ENCODE results near the gene RBM20. TPM values are rescaled to one million over a fixed set of nuclear protein-coding genes. Genes with fewer than 3 reads are reported as not detected.

The RBM20 gene
- total and polyA plus RNA-seq, 2 of the 13 experiments (the other 11 are each of a cell fraction or from before 2014, with no cell fraction given), result 0.02 to 0.22 TPM

- TF ChIP-seq NFAT5 (CRISPR knock-in tag; IDR thresholded peaks at IDR 0.05) (no peak), FOXC1 (CRISPR knock-in tag; IDR thresholded peaks at IDR 0.05; ENCODE audit: borderline replicate concordance) (no peak), ZBTB4 (CRISPR knock-in tag; IDR thresholded peaks at IDR 0.05; ENCODE audit: borderline replicate concordance) (no peak), RXRA (CRISPR knock-in tag; IDR thresholded peaks at IDR 0.05) (peak; percentile 62; the same call in 1 of the 2 replicates), TBX2 (CRISPR knock-in tag; IDR thresholded peaks at IDR 0.05; ENCODE audit: borderline replicate concordance) (peak; percentile 41; the same call in 1 of the 2 replicates), ZBTB25 (CRISPR knock-in tag; IDR thresholded peaks at IDR 0.05) (peak; percentile 41; the same call in 1 of the 2 replicates), SP140L (CRISPR knock-in tag; IDR thresholded peaks at IDR 0.05; ENCODE audit: borderline replicate concordance) (no peak), MXD4 (CRISPR knock-in tag; IDR thresholded peaks at IDR 0.05) (no peak), USF2 (IDR thresholded peaks at IDR 0.05; ENCODE audit: low read depth, low read length) (no peak), USF2 (CRISPR knock-in tag; IDR thresholded peaks at IDR 0.05; ENCODE audit: borderline replicate concordance) (no peak), ZNF24 (IDR thresholded peaks at IDR 0.05) (no peak), ZNF75D (CRISPR knock-in tag; IDR thresholded peaks at IDR 0.05; ENCODE audit: borderline replicate concordance) (no peak), ZNF652 (CRISPR knock-in tag; IDR thresholded peaks at IDR 0.05; ENCODE audit: borderline replicate concordance, low read depth) (no peak), HOXA3 (CRISPR knock-in tag; IDR thresholded peaks at IDR 0.05) (no peak), ZNF788 (CRISPR knock-in tag; IDR thresholded peaks at IDR 0.05; ENCODE audit: borderline replicate concordance) (no peak), GRHL1 (CRISPR knock-in tag; conservative IDR thresholded peaks at IDR 0.05) (no peak)
Observed at GRCh38 chr10:110735620-110736027, 91.5 kb downstream of the RBM20 start (continued).
